HPDE6-E6E7 (cell line): ENCODE measurements around the gene PPM1M.

ENCODE experiments used
- DNase-seq: peaks from one replicate; pipeline ENCODE4 v3.0.0; 2011; ENCODE audit warnings: missing footprints; ENCODE audit errors: extremely low spot score

PPM1M gene

GRCh38 chr3:52295671-52296208, 50.2 kb downstream of the PPM1M start:
- no peak for DNase-seq

- no peak for DNase-seq
Observed at GRCh38 chr3:52297242-52298148, 51.9 kb downstream of the PPM1M start.

DNA sequence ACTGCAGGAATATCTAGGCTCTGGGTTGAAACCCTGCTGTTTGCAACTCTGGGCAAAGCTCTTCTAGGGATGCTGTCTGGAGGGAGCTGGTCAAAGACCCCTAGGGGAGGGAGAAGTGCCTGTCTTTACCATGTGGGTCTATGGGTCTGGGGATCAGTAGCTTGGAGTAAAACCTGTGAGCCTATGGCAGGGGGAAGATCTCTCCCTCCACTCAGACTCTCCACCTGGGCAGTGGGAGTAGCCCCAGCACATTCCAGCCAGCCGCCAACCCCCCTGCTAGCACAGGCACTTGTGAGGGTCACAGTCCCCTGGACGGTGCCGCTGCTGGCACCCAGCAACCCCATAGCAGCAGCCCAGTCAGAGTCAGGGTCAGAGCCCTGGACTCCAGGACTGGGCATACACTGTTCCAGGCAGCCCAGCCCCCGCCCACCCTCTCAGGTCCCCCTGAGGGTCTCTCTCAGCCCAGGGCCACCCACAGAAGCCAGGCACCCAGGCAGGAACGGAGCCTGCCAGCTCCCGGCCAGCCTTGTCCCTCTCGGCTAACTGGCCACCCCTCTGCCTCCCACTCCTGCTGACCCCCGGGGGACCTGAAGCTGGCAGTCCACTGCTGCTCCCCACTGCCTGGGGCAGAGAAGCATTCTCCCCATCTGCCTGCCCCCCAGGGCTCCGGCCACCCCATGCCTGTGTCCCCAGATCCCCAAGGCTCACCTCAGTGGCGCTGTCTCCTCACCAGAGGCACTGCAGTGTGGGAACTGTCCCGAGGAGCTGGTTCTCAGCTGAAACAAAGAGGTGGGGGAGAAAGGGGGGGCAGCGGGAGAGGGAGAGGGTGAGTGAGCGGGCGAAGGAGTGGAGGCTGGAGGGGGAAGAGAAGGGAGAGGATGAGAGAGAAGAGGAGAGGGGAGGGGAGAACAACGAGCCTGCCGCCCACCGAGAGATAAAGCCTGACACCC, 52.9 kb downstream of the PPM1M start:
- no peak for DNase-seq

DNA sequence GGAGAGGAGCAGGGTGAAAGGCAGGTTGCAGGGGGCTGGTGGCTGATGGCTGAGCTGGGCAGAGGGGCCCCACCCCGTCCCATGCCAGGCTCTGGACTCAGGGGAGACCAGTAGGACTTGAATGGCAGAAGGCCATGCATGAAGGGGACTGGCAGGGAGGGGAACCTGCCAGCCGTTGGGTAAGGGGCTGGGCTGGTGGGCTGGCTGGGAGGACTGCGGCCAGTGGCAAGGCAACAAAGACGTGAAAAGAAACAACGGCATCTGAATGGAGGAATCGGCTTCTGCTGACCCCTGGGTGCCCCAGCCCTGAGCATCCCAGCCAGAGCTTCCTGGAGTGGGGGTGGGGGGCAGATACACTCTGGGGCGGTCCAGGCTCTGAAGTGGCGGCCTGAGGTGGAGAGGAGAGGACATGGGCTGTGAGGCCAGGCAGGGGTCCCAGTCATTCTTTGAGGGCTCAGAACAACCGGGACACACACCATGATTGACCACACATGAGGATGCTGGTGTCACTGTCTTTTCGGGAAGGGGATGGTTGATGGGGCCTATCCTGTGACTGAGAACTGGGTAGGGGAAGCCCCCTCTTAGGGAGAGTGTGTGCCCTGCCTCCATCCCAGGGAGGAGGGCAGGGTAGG, 53.8 kb downstream of the PPM1M start:
- DNase-seq, result no peak
